Thymus (tissue), 14 donors: Measurements from ENCODE around the gene RHOV. TPM values are rescaled to one million over a fixed set of nuclear protein-coding genes. Genes with fewer than 3 reads are reported as not detected.

Source experiments
- DNase-seq, 9 donors: peaks; one replicate each; pipeline ENCODE4 v3.0.0-alpha.2; 2013; ENCODE audit warnings: low spot score in 9 of 9, low read depth in 6 of 9, missing footprints in 1 of 9
- H3K27ac ChIP-seq, 2 donors: one replicate each; pipeline ENCODE4 v1.5.1; 2013; ENCODE audit warnings: control low read depth in 1 of 2, low read depth in 1 of 2, low read length in 1 of 2, mild to moderate bottlenecking in 1 of 2, moderate library complexity in 1 of 2
- H3K27me3 ChIP-seq, 2 donors: one replicate each; pipeline ENCODE4 v1.5.1; 2013; ENCODE audit warnings: low read length in 1 of 2; ENCODE audit not compliant: control insufficient read depth in 2 of 2, insufficient read depth in 1 of 2
- H3K36me3 ChIP-seq, 2 donors: one replicate each; pipeline ENCODE4 v1.5.1; 2013; ENCODE audit warnings: low read length in 1 of 2, mild to moderate bottlenecking in 1 of 2, moderate library complexity in 1 of 2; ENCODE audit not compliant: control insufficient read depth in 2 of 2, insufficient read depth in 2 of 2
- H3K4me1 ChIP-seq, 2 donors: one replicate each; pipeline ENCODE4 v1.5.1; 2013; ENCODE audit warnings: low read length in 2 of 2; ENCODE audit not compliant: control insufficient read depth in 2 of 2, insufficient read depth in 2 of 2
- H3K4me3 ChIP-seq, 2 donors: one replicate each; pipeline ENCODE4 v1.5.1; 2013; ENCODE audit warnings: low read length in 2 of 2, control low read depth in 1 of 2, mild to moderate bottlenecking in 1 of 2
- H3K9me3 ChIP-seq, 2 donors: one replicate each; pipeline ENCODE4 v1.5.1; 2013; ENCODE audit warnings: low read length in 1 of 2, mild to moderate bottlenecking in 1 of 2; ENCODE audit not compliant: control insufficient read depth in 2 of 2, insufficient read depth in 1 of 2
- WGBS: extraction: QIAGEN DNeasy Blood & Tissue Kit; methylation state at CpG from one replicate; pipeline ENCODE4 v1.1.7; 2013; 5-methylcytosine and 5-hydroxymethylcytosine counted together
- long read RNA-seq, 10 donors: transcript quantifications; one replicate each; lab custom pipeline, GENCODE V29; 2026
- polyA plus RNA-seq: library from polyadenylated mRNA; stranded (reverse); fragments of 200-250 nt; gene quantifications from one replicate; pipeline ENCODE4 v1.2.3, GENCODE V29; 2013
- total RNA-seq: library from RNA; stranded (reverse); fragments of 120-200 nt; gene quantifications from one replicate; pipeline ENCODE4 v1.2.4, GENCODE V29; 2013
- donor health status: healthy.

The RHOV gene, protein sequence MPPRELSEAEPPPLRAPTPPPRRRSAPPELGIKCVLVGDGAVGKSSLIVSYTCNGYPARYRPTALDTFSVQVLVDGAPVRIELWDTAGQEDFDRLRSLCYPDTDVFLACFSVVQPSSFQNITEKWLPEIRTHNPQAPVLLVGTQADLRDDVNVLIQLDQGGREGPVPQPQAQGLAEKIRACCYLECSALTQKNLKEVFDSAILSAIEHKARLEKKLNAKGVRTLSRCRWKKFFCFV
- 3.4 TPM for total RNA-seq
- 15.3 TPM for polyA plus RNA-seq
- long read RNA-seq, donor 1, result 0 reads
- long read RNA-seq, donor 2, result 0 reads
- long read RNA-seq, donor 3, partial matches to known transcripts, result 0 of 1 reads
- long read RNA-seq, donor 3, other reads (novel, unspliced or antisense), result 0 of 1 reads
- long read RNA-seq, donor 4, result 0 reads
- long read RNA-seq, donor 5, partial matches to known transcripts, result 0 of 1 reads
- long read RNA-seq, donor 5, other reads (novel, unspliced or antisense), result 0 of 1 reads
- long read RNA-seq, donor 6, result 0 reads
- long read RNA-seq, donor 7, partial matches to known transcripts, result 0 of 2 reads
- long read RNA-seq, donor 7, other reads (novel, unspliced or antisense), result 0 of 2 reads
- long read RNA-seq, donor 8, partial matches to known transcripts, result 0 of 1 reads
- long read RNA-seq, donor 8, other reads (novel, unspliced or antisense), result 0 of 1 reads
- long read RNA-seq, donor 9, partial matches to known transcripts, result 0 of 1 reads
- long read RNA-seq, donor 9, other reads (novel, unspliced or antisense), result 0 of 1 reads
- long read RNA-seq, donor 10, result 0 reads

GRCh38 chr15:40873694-40874561 lies at the start of gene RHOV:
TSS of gene RHOV (minus strand) at chr15:40874234. CDS start at chr15:40874139, 95 bp downstream.
- no peaks in the 10 kb centered on the region for H3K9me3 ChIP-seq
- peaks cover 3 to 21% of the 10 kb centered on the region in 2 donors for H3K4me1 ChIP-seq
- WGBS, result 1% methylated on average over 74 of the region's 74 CpGs
- peak in 3 of 9 donors; percentile 35 to 60 (median 48) for DNase-seq
- H3K4me3 ChIP-seq, result peak within 1 kb of the TSS; percentile 29 to 55
- H3K27ac ChIP-seq, result no peak within 1 kb of the TSS
- H3K27me3 ChIP-seq, result peaks cover 0 to 27% of the 10 kb centered on the region in 2 donors
- no peaks in the 10 kb centered on the region for H3K36me3 ChIP-seq

- H3K4me1 ChIP-seq, result peaks cover 16 to 35% of the 10 kb centered on the region in 2 donors
Observed at GRCh38 chr15:40923551-40923950, 49.5 kb upstream of the RHOV start.

GRCh38 chr15:40922608-40923005 lies 48.6 kb upstream of the RHOV start:
- Histone ChIP-seq H3K27ac (no peak overlapping the region), H3K4me3 (no peak overlapping the region), H3K4me1 (peaks cover 10 to 26% of the 10 kb centered on the region in 2 donors), H3K36me3 (no peaks in the 10 kb centered on the region), H3K27me3 (peaks cover 35 to 57% of the 10 kb centered on the region in 2 donors), H3K9me3 (peaks cover 0 to 12% of the 10 kb centered on the region in 2 donors)
- DNase-seq, result no peak
- WGBS, result 85% methylated on average over 10 of the region's 10 CpGs

More at GRCh38 chr15:40923551-40923950, 49.5 kb upstream of the RHOV start:
- Histone ChIP-seq H3K36me3 (no peaks in the 10 kb centered on the region), H3K4me3 (no peak overlapping the region), H3K27ac (no peak overlapping the region), H3K27me3 (peaks cover 41 to 64% of the 10 kb centered on the region in 2 donors), H3K9me3 (peaks cover 0 to 17% of the 10 kb centered on the region in 2 donors)
- no peak for DNase-seq
- 97% methylated on average over 9 of the region's 9 CpGs for WGBS

GRCh38 chr15:40921949-40922607 lies 48.0 kb upstream of the RHOV start:
- peaks cover 30 to 52% of the 10 kb centered on the region in 2 donors for H3K27me3 ChIP-seq
- peaks cover 5 to 20% of the 10 kb centered on the region in 2 donors for H3K4me1 ChIP-seq
- no peak overlapping the region for H3K4me3 ChIP-seq
- no peaks in the 10 kb centered on the region for H3K36me3 ChIP-seq
- WGBS, result 80% methylated on average over 5 of the region's 5 CpGs
- H3K27ac ChIP-seq, result no peak overlapping the region
- no peak for DNase-seq
- peaks cover 0 to 12% of the 10 kb centered on the region in 2 donors for H3K9me3 ChIP-seq

DNA sequence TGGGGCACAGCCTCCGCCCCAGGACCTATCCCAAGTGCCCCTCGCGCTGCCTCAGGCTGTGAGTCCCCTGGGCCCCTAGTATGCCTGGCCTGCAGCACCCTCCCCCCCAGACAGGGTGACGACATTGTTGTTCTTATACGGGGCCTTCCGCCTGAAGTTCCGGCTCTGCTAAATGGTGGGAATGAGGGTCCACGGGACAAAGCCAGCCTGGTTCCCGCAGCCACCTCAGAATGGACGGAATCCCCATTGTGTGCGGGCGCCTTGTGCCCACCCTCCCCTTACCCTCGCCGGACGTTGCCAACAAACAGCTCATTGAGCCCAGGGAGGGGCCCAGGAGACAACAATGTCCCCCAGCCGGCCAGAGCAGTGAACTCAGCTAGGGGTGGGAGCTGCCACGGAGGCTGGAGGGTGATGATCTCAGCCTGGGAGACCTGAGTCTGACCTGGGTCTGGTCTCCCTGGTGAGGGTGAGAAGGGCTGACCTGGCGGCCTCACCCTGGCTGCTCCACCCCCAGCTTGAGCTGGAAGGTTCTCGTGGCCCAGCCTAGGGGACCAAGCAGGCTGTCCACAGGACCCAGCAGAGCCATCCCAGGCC lies 44.9 kb upstream of the RHOV start:
- H3K9me3 ChIP-seq, result peaks cover 0 to 6% of the 10 kb centered on the region in 2 donors
- WGBS, result 95% methylated on average over 19 of the region's 19 CpGs
- peaks cover 3 to 20% of the 10 kb centered on the region in 2 donors for H3K27me3 ChIP-seq
- no peak overlapping the region for H3K27ac ChIP-seq
- no peaks in the 10 kb centered on the region for H3K36me3 ChIP-seq
- H3K4me1 ChIP-seq, result no peaks in the 10 kb centered on the region
- DNase-seq, result no peak
- no peak overlapping the region for H3K4me3 ChIP-seq

GRCh38 chr15:40918146-40918798 lies 44.2 kb upstream of the RHOV start:
- WGBS, result 95% methylated on average over 15 of the region's 15 CpGs
- Histone ChIP-seq H3K27me3 (peaks cover 0 to 14% of the 10 kb centered on the region in 2 donors), H3K4me1 (no peaks in the 10 kb centered on the region), H3K4me3 (no peak overlapping the region), H3K9me3 (peaks cover 0 to 3% of the 10 kb centered on the region in 2 donors), H3K36me3 (no peaks in the 10 kb centered on the region), H3K27ac (peak overlapping the region in 1 of 2 donors; percentile 20)
- DNase-seq, result no peak

DNA sequence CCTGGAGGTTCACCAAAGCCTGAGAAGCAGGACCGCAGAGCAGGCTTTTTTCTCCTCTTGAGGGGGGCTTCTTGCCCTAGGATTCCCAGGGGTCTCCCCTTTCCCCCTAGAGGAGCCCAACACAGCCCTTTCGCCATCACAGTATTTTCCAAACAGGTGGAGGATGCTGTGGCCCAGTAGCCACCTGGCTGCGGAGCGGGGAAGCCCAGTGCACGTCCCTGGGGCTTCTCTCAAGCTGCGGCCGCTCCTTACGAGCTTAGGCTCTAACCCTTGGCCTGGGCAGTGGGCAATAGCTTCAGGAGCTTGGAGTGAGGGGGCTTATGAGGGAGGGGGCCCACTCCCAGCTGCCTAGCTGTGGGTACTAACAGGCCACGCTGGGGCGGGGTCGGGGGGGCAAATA lies 43.6 kb upstream of the RHOV start:
- no peak overlapping the region for H3K4me3 ChIP-seq
- no peaks in the 10 kb centered on the region for H3K36me3 ChIP-seq
- peaks cover 0 to 7% of the 10 kb centered on the region in 2 donors for H3K27me3 ChIP-seq
- H3K4me1 ChIP-seq, result no peaks in the 10 kb centered on the region
- DNase-seq, result no peak
- H3K9me3 ChIP-seq, result no peaks in the 10 kb centered on the region
- no peak overlapping the region for H3K27ac ChIP-seq
- WGBS, result 86% methylated on average over 11 of the region's 11 CpGs
